ENCODE results near the gene FAM184B.

- TF ChIP-seq CTCF (tag by site-specific recombination; IDR thresholded peaks at IDR 0.05) = no peak
- no peak for TF ChIP-seq ZBTB26 (tag by site-specific recombination; optimal IDR thresholded peaks at IDR 0.05)
- no peak for TF ChIP-seq PRDM10 (tag by site-specific recombination; IDR thresholded peaks at IDR 0.05)
- TF ChIP-seq ZNF704 (tag by site-specific recombination; IDR thresholded peaks at IDR 0.05) = no peak
- TF ChIP-seq ZNF24 (tag by site-specific recombination; IDR thresholded peaks at IDR 0.05) = no peak
- TF ChIP-seq ZNF280C (tag by site-specific recombination; IDR thresholded peaks at IDR 0.05) = no peak
- TF ChIP-seq ZBTB11 (tag by site-specific recombination; conservative IDR thresholded peaks at IDR 0.05; ENCODE audit: low read depth) = no peak
- no peak for TF ChIP-seq ZNF707 (tag by site-specific recombination; IDR thresholded peaks at IDR 0.05)
- no peak for TF ChIP-seq KLF17 (tag by site-specific recombination; IDR thresholded peaks at IDR 0.05)
- TF ChIP-seq ZNF510 (tag by site-specific recombination; IDR thresholded peaks at IDR 0.05; ENCODE audit: insufficient replicate concordance) = no peak
- TF ChIP-seq TCF7L2 (IDR thresholded peaks at IDR 0.05; ENCODE audit: borderline replicate concordance, low read depth, low read length) = no peak
- no peak for TF ChIP-seq SP2 (tag by site-specific recombination; IDR thresholded peaks at IDR 0.05)
- no peak for TF ChIP-seq ZNF768 (tag by site-specific recombination; IDR thresholded peaks at IDR 0.05)
- TF ChIP-seq HOXD13 (CRISPR knock-in tag; IDR thresholded peaks at IDR 0.05; ENCODE audit: borderline replicate concordance) = no peak
Observed at GRCh38 chr4:17688011-17688441, 93.4 kb downstream of the FAM184B start.
